Sigmoid colon (tissue), 7 donors: Measurements from ENCODE around the gene EEIG2. TPM values are rescaled to one million over a fixed set of nuclear protein-coding genes. Genes with fewer than 3 reads are reported as not detected.
A peak's percentile ranks its signal among the peaks of the same experiment; 100 is the strongest.

ENCODE experiments used
- DNase-seq: peaks from one replicate; pipeline ENCODE4 v3.0.0-alpha.2; 2019
- H3K27ac ChIP-seq, 4 donors: fragments of 200-600 bp; sonication (generic); one replicate each; pipeline ENCODE4 v1.5.1; 2016 to 2019; ENCODE audit warnings: mild to moderate bottlenecking in 1 of 4
- H3K27me3 ChIP-seq, 3 donors: fragments of 200-600 bp; sonication (generic); one replicate each; pipeline ENCODE4 v1.5.1; 2019; ENCODE audit warnings: mild to moderate bottlenecking in 1 of 3
- H3K36me3 ChIP-seq, 4 donors: fragments of 200-600 bp; sonication (generic); one replicate each; pipeline ENCODE4 v1.5.1; 2016 to 2019
- H3K4me1 ChIP-seq, 4 donors: fragments of 200-600 bp; sonication (generic); one replicate each; pipeline ENCODE4 v1.5.1; 2017 to 2019
- H3K4me3 ChIP-seq, 4 donors: fragments of 200-600 bp; sonication (generic); one replicate each; pipeline ENCODE4 v1.5.1; 2017 to 2019; ENCODE audit warnings: mild to moderate bottlenecking in 2 of 4, moderate library complexity in 1 of 4
- H3K9me3 ChIP-seq, 4 donors: fragments of 200-600 bp in 3 of 4; sonication (generic) in 3 of 4; one replicate each; pipeline versions ENCODE4 v1.5.1 to v1.6.1; 2013 to 2019
- CTCF ChIP-seq, 4 experiments: fragments of 450-650 bp in 3 of 4; fragments of 200-600 bp in 1 of 4; IDR thresholded peaks; one replicate each; pipeline ENCODE4 v1.5.1; 2016 to 2019; ENCODE audit warnings: antibody characterized with exemption in 4 of 4, mild to moderate bottlenecking in 3 of 4, moderate library complexity in 2 of 4
- EP300 ChIP-seq, 4 donors: sonication (generic); formaldehyde crosslinking; IDR thresholded peaks; one replicate each; pipeline ENCODE4 v1.6.1; 2017; ENCODE audit warnings: antibody characterized with exemption in 4 of 4
- POLR2A ChIP-seq, 2 donors: fragments of 450-650 bp; IDR thresholded peaks; one replicate each; pipeline ENCODE4 v1.6.1; 2016; ENCODE audit warnings: antibody characterized with exemption in 2 of 2, mild to moderate bottlenecking in 2 of 2, moderate library complexity in 2 of 2
- POLR2AphosphoS5 ChIP-seq, 4 donors: sonication (generic); formaldehyde crosslinking; IDR thresholded peaks; one replicate each; pipeline ENCODE4 v1.6.1; 2017; ENCODE audit warnings: antibody characterized with exemption in 4 of 4
- WGBS, 2 donors: extraction: QIAGEN DNeasy Blood & Tissue Kit; methylation state at CpG; one replicate each; pipeline ENCODE4 v1.1.7; 2013; 5-methylcytosine and 5-hydroxymethylcytosine counted together
- intact Hi-C: fragments of 100-400 bp; cut with DNase I; formaldehyde crosslinking; loops from one replicate; pipeline ENCODE4 v1.15.1; 2023
- polyA plus RNA-seq, 3 donors: library from polyadenylated mRNA; stranded (reverse); fragments of 200-250 nt; gene quantifications; one replicate each; pipeline ENCODE4 v1.2.3, GENCODE V29; 2013
- total RNA-seq, 4 donors: library from RNA; depleted of rRNA; stranded (reverse); fragments of >200 nt; gene quantifications; one replicate each; pipeline ENCODE4 v1.1.0, GENCODE V29; 2016
- donor health status: healthy with polysubstance abuse.
- donor health status: Bipolar disorder and iron deficiency.
- donor health status: healthy.

Gene EEIG2
- total and polyA plus RNA-seq, 7 donors, result 10.6 to 17.2 (median 12.0) TPM

- H3K36me3 ChIP-seq, result no peaks in the 10 kb centered on the region
Measured at GRCh38 chr1:108553905-108554304, 6.0 kb upstream of the EEIG2 start.

GRCh38 chr1:108554682-108555427 lies 5.0 kb upstream of the EEIG2 start:
- intact Hi-C loops, result no loop called here
- no peak for DNase-seq
- WGBS, 2 donors, result 65 to 74% methylated on average over 4 of the region's 4 CpGs
- no peak overlapping the region for H3K4me3 ChIP-seq
- H3K36me3 ChIP-seq, result no peaks in the 10 kb centered on the region
- no peaks in the 10 kb centered on the region for H3K9me3 ChIP-seq
- no peak overlapping the region for H3K27ac ChIP-seq
- no peaks in the 10 kb centered on the region for H3K27me3 ChIP-seq
- TF ChIP-seq POLR2A (IDR thresholded peaks at IDR 0.05) (no peak), EP300 (IDR thresholded peaks at IDR 0.05) (no peak), CTCF (IDR thresholded peaks at IDR 0.05) (no peak), POLR2AphosphoS5 (IDR thresholded peaks at IDR 0.05) (no peak)
- peaks cover 0 to 5% (median 0%) of the 10 kb centered on the region in 4 donors for H3K4me1 ChIP-seq

More at GRCh38 chr1:108553905-108554304, 6.0 kb upstream of the EEIG2 start:
- no peak for DNase-seq
- Histone ChIP-seq H3K27ac (no peak overlapping the region), H3K27me3 (no peaks in the 10 kb centered on the region), H3K4me3 (no peak overlapping the region), H3K4me1 (no peaks in the 10 kb centered on the region), H3K9me3 (no peaks in the 10 kb centered on the region)
- intact Hi-C loops, result no loop called here
- 77 to 89% methylated on average over 4 of the region's 4 CpGs for WGBS, 2 donors
- TF ChIP-seq POLR2AphosphoS5 (IDR thresholded peaks at IDR 0.05) (no peak), POLR2A (IDR thresholded peaks at IDR 0.05) (no peak), CTCF (IDR thresholded peaks at IDR 0.05) (no peak), EP300 (IDR thresholded peaks at IDR 0.05) (no peak)

- intact Hi-C loops, result no loop called here
- Histone ChIP-seq H3K27ac (no peak overlapping the region), H3K27me3 (no peaks in the 10 kb centered on the region), H3K9me3 (no peaks in the 10 kb centered on the region), H3K36me3 (no peaks in the 10 kb centered on the region), H3K4me1 (peaks cover 0 to 13% (median 4%) of the 10 kb centered on the region in 4 donors), H3K4me3 (no peak overlapping the region)
- DNase-seq, result no peak
- no peak for TF ChIP-seq EP300 (IDR thresholded peaks at IDR 0.05)
- TF ChIP-seq CTCF (IDR thresholded peaks at IDR 0.05), result no peak
- TF ChIP-seq POLR2AphosphoS5 (IDR thresholded peaks at IDR 0.05), result no peak
- TF ChIP-seq POLR2A (IDR thresholded peaks at IDR 0.05), result no peak
Measured at GRCh38 chr1:108556066-108556465, 3.8 kb upstream of the EEIG2 start.

GRCh38 chr1:108556499-108556898 lies 3.4 kb upstream of the EEIG2 start:
- no peak for DNase-seq
- Histone ChIP-seq H3K27ac (peak overlapping the region in 1 of 4 donors; percentile 39), H3K9me3 (no peaks in the 10 kb centered on the region), H3K4me3 (no peak overlapping the region), H3K4me1 (peaks cover 0 to 17% (median 6%) of the 10 kb centered on the region in 4 donors), H3K36me3 (no peaks in the 10 kb centered on the region), H3K27me3 (no peaks in the 10 kb centered on the region)
- no peak for TF ChIP-seq CTCF (IDR thresholded peaks at IDR 0.05)
- TF ChIP-seq EP300 (IDR thresholded peaks at IDR 0.05), result no peak
- TF ChIP-seq POLR2AphosphoS5 (IDR thresholded peaks at IDR 0.05), result no peak
- no peak for TF ChIP-seq POLR2A (IDR thresholded peaks at IDR 0.05)
- intact Hi-C loops, result no loop called here
- WGBS, 2 donors, result 73 to 88% methylated on average over 4 of the region's 4 CpGs

- peak overlapping the region in 1 of 4 donors; percentile 39 for H3K27ac ChIP-seq
- intact Hi-C loops, result no loop called here
- no peaks in the 10 kb centered on the region for H3K9me3 ChIP-seq
- peaks cover 0 to 23% (median 9%) of the 10 kb centered on the region in 4 donors for H3K4me1 ChIP-seq
- TF ChIP-seq CTCF (IDR thresholded peaks at IDR 0.05) (no peak), POLR2AphosphoS5 (IDR thresholded peaks at IDR 0.05) (no peak), POLR2A (IDR thresholded peaks at IDR 0.05) (no peak), EP300 (IDR thresholded peaks at IDR 0.05) (no peak)
- DNase-seq, result no peak
- H3K27me3 ChIP-seq, result no peaks in the 10 kb centered on the region
- no peaks in the 10 kb centered on the region for H3K36me3 ChIP-seq
- no peak overlapping the region for H3K4me3 ChIP-seq
Measured at GRCh38 chr1:108557296-108557695, 2.6 kb upstream of the EEIG2 start.
